22Rv1 (cell line): ENCODE data around the gene JPT1.

Source experiments
- ZFX ChIP-seq: fragments of 450-650 bp; IDR thresholded peaks from 2 replicates; pipeline ENCODE4 v1.6.1; 2017; ENCODE audit warnings: antibody characterized with exemption, borderline replicate concordance
- TF ChIP-seq, protein P1 (sequence below): fragments of 450-650 bp; IDR thresholded peaks from 2 replicates; pipeline ENCODE4 v1.5.1; 2017; ENCODE audit warnings: mild to moderate bottlenecking

DNA sequence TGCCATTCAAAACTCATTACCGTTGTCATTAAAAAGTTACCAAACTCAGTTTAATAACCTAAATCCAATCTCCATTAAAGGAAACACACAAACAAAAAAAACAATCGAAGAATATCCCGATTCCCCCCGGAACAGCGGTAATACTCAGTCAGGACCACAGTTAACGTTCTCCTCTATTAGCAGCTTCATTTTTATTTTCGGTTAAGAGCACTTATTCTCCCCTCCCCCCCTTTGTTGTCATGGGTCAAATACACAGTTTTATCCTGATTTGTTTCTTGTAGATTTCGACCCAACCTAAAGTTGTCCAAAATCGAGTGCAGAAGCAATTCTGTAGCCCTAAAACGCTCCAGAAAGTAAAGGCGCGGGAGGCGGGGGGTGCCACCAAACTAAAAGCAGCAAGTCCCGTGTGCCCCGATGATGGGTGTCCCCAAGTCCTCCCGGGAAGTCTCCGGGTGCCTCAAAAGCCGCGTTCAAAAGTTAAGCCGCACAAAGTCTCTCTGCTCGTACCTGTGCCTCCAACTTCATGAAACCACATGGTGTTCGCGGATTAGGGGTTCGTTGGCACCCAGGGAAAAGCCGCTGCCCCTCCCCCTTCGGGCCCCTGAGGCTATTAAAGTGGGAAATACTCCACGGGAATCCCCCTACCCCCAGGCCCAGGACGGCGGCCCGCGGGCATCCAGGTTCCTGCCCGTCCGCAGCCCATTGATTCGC is 27.5 kb upstream of the JPT1 start:
- TF ChIP-seq, protein P1, sequence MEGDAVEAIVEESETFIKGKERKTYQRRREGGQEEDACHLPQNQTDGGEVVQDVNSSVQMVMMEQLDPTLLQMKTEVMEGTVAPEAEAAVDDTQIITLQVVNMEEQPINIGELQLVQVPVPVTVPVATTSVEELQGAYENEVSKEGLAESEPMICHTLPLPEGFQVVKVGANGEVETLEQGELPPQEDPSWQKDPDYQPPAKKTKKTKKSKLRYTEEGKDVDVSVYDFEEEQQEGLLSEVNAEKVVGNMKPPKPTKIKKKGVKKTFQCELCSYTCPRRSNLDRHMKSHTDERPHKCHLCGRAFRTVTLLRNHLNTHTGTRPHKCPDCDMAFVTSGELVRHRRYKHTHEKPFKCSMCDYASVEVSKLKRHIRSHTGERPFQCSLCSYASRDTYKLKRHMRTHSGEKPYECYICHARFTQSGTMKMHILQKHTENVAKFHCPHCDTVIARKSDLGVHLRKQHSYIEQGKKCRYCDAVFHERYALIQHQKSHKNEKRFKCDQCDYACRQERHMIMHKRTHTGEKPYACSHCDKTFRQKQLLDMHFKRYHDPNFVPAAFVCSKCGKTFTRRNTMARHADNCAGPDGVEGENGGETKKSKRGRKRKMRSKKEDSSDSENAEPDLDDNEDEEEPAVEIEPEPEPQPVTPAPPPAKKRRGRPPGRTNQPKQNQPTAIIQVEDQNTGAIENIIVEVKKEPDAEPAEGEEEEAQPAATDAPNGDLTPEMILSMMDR, result no peak
- TF ChIP-seq ZFX, result no peak
